HepG2 (cell line): Measurements from ENCODE around the gene DDX19B. TPM values are rescaled to one million over a fixed set of nuclear protein-coding genes. Genes with fewer than 3 reads are reported as not detected.

Experiments used
- ASH2L ChIP-seq: fragments of 300-600, 200-600 bp; sonication (generic); IDR thresholded peaks from 2 replicates; pipeline ENCODE4 v1.7.0; 2017; ENCODE audit warnings: low read depth, mild to moderate bottlenecking, moderate library complexity, mixed read lengths, low read length; ENCODE audit not compliant: insufficient read length
- BRF2 ChIP-seq: sonication (generic); formaldehyde crosslinking; IDR thresholded peaks from 2 replicates; pipeline ENCODE4 v1.8.1; 2022; ENCODE audit warnings: mild to moderate bottlenecking, missing genetic modification reagents
- CENPT ChIP-seq: sonication (generic); formaldehyde crosslinking; IDR thresholded peaks from 2 replicates; pipeline ENCODE4 v1.8.0; 2022; ENCODE audit warnings: low read depth, mild to moderate bottlenecking, moderate library complexity, missing genetic modification reagents
- FOSL1 ChIP-seq: sonication (generic); formaldehyde crosslinking; IDR thresholded peaks from 2 replicates; pipeline ENCODE4 v1.9.0; 2021; ENCODE audit warnings: missing genetic modification reagents, borderline replicate concordance
- KLF15 ChIP-seq: sonication (generic); formaldehyde crosslinking; IDR thresholded peaks from 2 replicates; pipeline ENCODE4 v1.8.1; 2023; ENCODE audit warnings: borderline replicate concordance, mild to moderate bottlenecking, inconsistent platforms, missing genetic modification reagents, mixed read lengths
- LCORL ChIP-seq, 2 experiments: fragments of 450-650 bp in 1 of 2; sonication (generic) in 1 of 2; formaldehyde crosslinking in 1 of 2; IDR thresholded peaks; 2 replicates each; pipeline versions ENCODE4 v1.5.0 to v1.6.1; 2017 to 2020; ENCODE audit warnings: antibody characterized with exemption in 1 of 2, missing genetic modification reagents in 1 of 2
- MEF2D ChIP-seq: sonication (generic); formaldehyde crosslinking; IDR thresholded peaks from 2 replicates; pipeline ENCODE4 v1.5.1; 2020; ENCODE audit warnings: mild to moderate bottlenecking, missing genetic modification reagents
- MTA1 ChIP-seq: sonication (generic); formaldehyde crosslinking; IDR thresholded peaks from 2 replicates; pipeline ENCODE4 v1.4.0; 2020; ENCODE audit warnings: missing genetic modification reagents, mild to moderate bottlenecking, borderline replicate concordance
- RAD21 ChIP-seq: fragments of 450-650 bp; formaldehyde crosslinking; IDR thresholded peaks from 2 replicates; pipeline ENCODE4 v1.5.0; 2020; ENCODE audit warnings: mild to moderate bottlenecking
- RXRA ChIP-seq: sonication (generic); formaldehyde crosslinking; IDR thresholded peaks from 2 replicates; pipeline ENCODE4 v1.5.1; 2020; ENCODE audit warnings: missing genetic modification reagents
- TP53 ChIP-seq: sonication (generic); formaldehyde crosslinking; conservative IDR thresholded peaks from 2 replicates; pipeline ENCODE4 v1.4.0; 2020; ENCODE audit warnings: missing genetic modification reagents
- WIZ ChIP-seq: sonication (generic); formaldehyde crosslinking; IDR thresholded peaks from 2 replicates; pipeline ENCODE4 v1.5.1; 2020; ENCODE audit warnings: mild to moderate bottlenecking, missing genetic modification reagents
- ZBTB26 ChIP-seq: IDR thresholded peaks from 2 replicates; pipeline ENCODE4 v1.6.1; 2016; ENCODE audit warnings: missing compliant biosample characterization, missing genetic modification reagents, borderline replicate concordance
- ZFP36 ChIP-seq: fragments of 150-350 bp; IDR thresholded peaks from 2 replicates; pipeline ENCODE4 v1.6.1; 2018; ENCODE audit warnings: borderline replicate concordance, low read length, low read depth; ENCODE audit not compliant: partially characterized antibody
- ZKSCAN5 ChIP-seq: sonication (generic); formaldehyde crosslinking; IDR thresholded peaks from 2 replicates; pipeline ENCODE4 v1.5.1; 2020; ENCODE audit warnings: mild to moderate bottlenecking, missing genetic modification reagents
- ZNF235 ChIP-seq: sonication (generic); formaldehyde crosslinking; IDR thresholded peaks from 2 replicates; pipeline ENCODE4 v1.8.1; 2023; ENCODE audit warnings: mild to moderate bottlenecking, missing genetic modification reagents, borderline replicate concordance
- ZNF256 ChIP-seq: sonication (generic); formaldehyde crosslinking; conservative IDR thresholded peaks from 2 replicates; pipeline ENCODE4 v1.4.0; 2020; ENCODE audit warnings: missing genetic modification reagents
- ZNF468 ChIP-seq: sonication (generic); formaldehyde crosslinking; IDR thresholded peaks from 2 replicates; pipeline ENCODE4 v1.8.0; 2022; ENCODE audit warnings: mild to moderate bottlenecking, moderate library complexity, missing genetic modification reagents
- ZNF496 ChIP-seq: sonication (generic); formaldehyde crosslinking; IDR thresholded peaks from 2 replicates; pipeline ENCODE4 v1.8.1; 2023; ENCODE audit warnings: mild to moderate bottlenecking, moderate library complexity, missing genetic modification reagents; ENCODE audit not compliant: insufficient replicate concordance
- ZNF512B ChIP-seq: sonication (generic); formaldehyde crosslinking; IDR thresholded peaks from 2 replicates; pipeline ENCODE4 v1.5.1; 2020; ENCODE audit warnings: missing genetic modification reagents, mild to moderate bottlenecking, borderline replicate concordance
- ZNF577 ChIP-seq: sonication (generic); formaldehyde crosslinking; IDR thresholded peaks from 2 replicates; pipeline ENCODE4 v1.4.0; 2020; ENCODE audit warnings: mild to moderate bottlenecking, low read depth, missing genetic modification reagents, borderline replicate concordance
- ZNF713 ChIP-seq: sonication (generic); formaldehyde crosslinking; IDR thresholded peaks from 2 replicates; pipeline ENCODE4 v1.4.0; 2020; ENCODE audit warnings: mild to moderate bottlenecking, missing genetic modification reagents
- ZNF792 ChIP-seq: IDR thresholded peaks from 2 replicates; pipeline ENCODE4 v1.6.1; 2016
- ZNF816 ChIP-seq: sonication (generic); formaldehyde crosslinking; IDR thresholded peaks from 2 replicates; pipeline ENCODE4 v1.8.0; 2022; ENCODE audit warnings: missing genetic modification reagents, mild to moderate bottlenecking, borderline replicate concordance
- polyA plus RNA-seq, 8 experiments: library from polyadenylated mRNA; depleted of rRNA in 3 of 8; stranded (reverse) in 7 of 8; unstranded in 1 of 8; fragments of >200 nt; fragmentation: Illumina TruSeq in 4 of 8; extraction: Trizol in 4 of 8; gene quantifications; 2 replicates each; pipeline versions ENCODE4 v1.2.1 to v1.2.3, GENCODE V29; 2011 to 2016; ENCODE audit warnings: low read depth in 4 of 8, missing spikeins in 1 of 8, mixed read lengths in 1 of 8; ENCODE audit not compliant: insufficient read depth in 1 of 8
- total RNA-seq, 5 experiments: library from RNA; depleted of rRNA; stranded (reverse); fragments of >200 nt; fragmentation: Illumina TruSeq; extraction: Trizol; gene quantifications; 2 replicates each; pipeline ENCODE4 v1.2.3, GENCODE V29; 2016; ENCODE audit warnings: low read depth in 1 of 5

Gene DDX19B
- total and polyA plus RNA-seq, 2 of the 13 experiments (the other 11 are each of a cell fraction or from before 2014, with no cell fraction given), result 36.2 to 40.0 TPM

DNA sequence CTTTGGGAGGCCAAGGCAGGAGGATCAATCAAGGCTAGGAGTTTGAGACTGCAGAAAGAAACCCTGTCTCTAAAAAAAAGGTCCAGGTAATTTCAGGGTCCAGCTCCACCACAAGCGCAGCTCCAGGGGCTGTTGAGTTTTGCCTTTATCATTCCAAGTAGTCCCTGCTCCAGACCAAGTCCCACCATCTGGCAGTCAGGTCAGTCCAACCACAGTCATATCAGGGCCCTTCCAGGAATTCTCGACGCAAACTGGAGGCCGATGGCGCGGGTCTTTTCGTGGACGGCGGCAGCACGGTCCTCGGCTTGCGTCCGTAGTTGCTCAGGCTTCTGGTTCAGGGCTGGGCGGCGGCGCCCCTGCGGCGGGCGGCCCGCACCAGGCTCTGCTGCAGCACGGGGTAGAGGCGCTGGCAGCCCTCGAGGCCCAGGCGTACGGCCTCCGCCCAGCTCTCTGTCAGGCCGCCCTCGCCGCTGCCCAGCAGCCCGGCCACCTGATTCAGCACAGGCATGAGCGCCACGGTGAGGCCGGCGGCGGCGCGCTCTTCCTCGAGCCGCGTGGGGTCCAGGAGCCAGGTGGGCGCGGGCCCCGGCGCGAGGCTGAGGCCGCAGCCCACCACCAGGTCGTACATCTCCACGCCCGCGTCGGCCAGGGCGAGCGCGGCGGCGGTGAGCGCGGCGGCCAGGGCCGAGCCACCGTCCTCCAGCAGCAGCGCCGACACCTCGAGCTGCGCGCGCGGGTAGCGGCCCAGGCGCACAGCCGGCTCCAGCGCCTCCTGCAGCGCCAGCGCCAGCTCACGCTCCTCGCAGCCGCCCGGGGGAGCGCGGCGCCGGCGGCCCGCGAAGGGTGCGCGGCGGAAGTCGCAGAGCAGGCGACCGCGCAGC, 48.0 kb upstream of the DDX19B start (continued):
- TF ChIP-seq ZKSCAN5 (CRISPR knock-in tag) (no peak), MEF2D (no peak), ZNF256 (CRISPR knock-in tag) (no peak), ZFP36 (no peak), FOSL1 (CRISPR knock-in tag) (peak; percentile 21; the same call in 1 of the 2 replicates), ZBTB26 (CRISPR knock-in tag) (no peak), KLF15 (no peak), WIZ (CRISPR knock-in tag) (no peak), ZNF468 (CRISPR knock-in tag) (no peak), ZNF496 (CRISPR knock-in tag) (no peak), RAD21 (peak; percentile 88), MTA1 (CRISPR knock-in tag) (peak; percentile 49), BRF2 (CRISPR knock-in tag) (no peak), ZNF235 (CRISPR knock-in tag) (no peak; the same call in 1 of the 2 replicates), ZNF792 (CRISPR knock-in tag) (0 out of 2 replicates have a peak, but pooled peaks have one; percentile 33), ZNF816 (CRISPR knock-in tag) (no peak), TP53 (CRISPR knock-in tag) (peak; percentile 72; the same call in 1 of the 2 replicates), RXRA (CRISPR knock-in tag) (0 out of 2 replicates have a peak, but pooled peaks have one; percentile 13), ZNF713 (CRISPR knock-in tag) (0 out of 2 replicates have a peak, but pooled peaks have one; percentile 80), CENPT (CRISPR knock-in tag) (no peak; the same call in 1 of the 2 replicates), LCORL (IDR thresholded peaks at IDR 0.05) (no peak), LCORL (CRISPR knock-in tag; IDR thresholded peaks at IDR 0.05) (no peak), ZNF577 (CRISPR knock-in tag) (no peak), ZNF512B (CRISPR knock-in tag) (no peak), ASH2L (no peak)
